GM18511 (cell line): ENCODE measurements around the gene TLR3.
"Not testable (repeated sequence)": the region's sequence is repeated elsewhere in the genome, so short reads cannot be mapped to it uniquely, and the experiment has no call there.

Experiments used
- ATAC-seq: cut with Tn5 transposase; IDR thresholded peaks from one replicate; pipeline ENCODE4 v1.9.1; 2021; ENCODE audit warnings: mild to moderate bottlenecking, moderate library complexity; ENCODE audit not compliant: unreplicated experiment

Gene TLR3

DNA sequence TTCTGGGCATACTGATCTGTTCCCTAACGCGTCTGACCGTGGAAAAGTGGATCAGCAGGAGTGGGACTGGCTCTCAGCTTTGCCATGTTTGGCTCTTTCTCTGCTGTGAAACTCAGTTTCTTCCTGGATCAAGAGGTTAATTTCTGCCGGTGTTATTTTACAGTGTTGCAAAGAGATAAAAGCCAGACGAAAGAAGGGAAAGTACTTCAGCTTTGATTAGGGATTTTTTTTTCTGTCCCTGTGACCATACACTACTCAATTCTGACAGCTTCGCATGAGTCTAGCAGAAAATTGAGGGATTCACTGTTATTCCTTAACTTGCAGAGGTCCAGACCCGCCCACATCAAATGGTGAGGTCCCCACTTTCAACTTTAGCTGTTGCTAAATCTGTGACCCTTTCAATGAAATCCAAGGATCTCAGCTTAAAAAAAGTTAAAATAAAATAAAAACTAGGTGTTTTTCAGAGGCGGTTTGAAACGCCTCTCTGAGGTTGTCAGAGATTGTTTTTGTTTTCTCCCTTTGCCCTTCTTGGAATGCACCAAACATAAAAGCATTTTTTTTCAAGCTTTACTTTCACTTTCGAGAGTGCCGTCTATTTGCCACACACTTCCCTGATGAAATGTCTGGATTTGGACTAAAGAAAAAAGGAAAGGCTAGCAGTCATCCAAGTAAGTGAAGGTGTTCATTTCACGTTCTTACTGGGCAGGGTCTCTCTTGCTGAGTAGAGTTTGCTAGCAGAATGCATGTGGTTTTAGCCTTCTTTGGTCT is at the start of gene TLR3:
Gene TLR3 (plus strand): TSS at position 576 of the 768 bp plus-strand sequence. CDS start 7,464 bp downstream, outside the sequence.
- ATAC-seq: peak; percentile 30

DNA sequence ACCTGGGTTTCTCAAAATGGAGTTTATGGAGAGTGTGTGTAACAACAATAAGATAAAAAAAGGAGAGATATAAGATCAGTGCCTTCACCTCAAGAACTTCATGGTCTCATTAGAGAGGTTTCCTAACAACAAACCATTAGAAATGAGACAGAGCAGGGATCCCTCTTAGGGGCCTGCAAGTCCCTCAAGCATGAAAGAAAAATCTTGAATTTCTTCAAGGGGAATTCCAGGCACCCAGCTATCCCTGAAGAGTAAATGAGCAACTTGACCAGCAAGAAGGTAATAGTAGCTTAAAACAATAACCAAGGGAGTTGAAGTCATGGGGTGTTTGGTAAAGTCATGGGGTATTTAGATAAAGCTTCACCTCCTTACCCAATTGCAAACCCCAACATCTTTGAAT is 49.7 kb upstream of the TLR3 start:
- no peak for ATAC-seq

DNA sequence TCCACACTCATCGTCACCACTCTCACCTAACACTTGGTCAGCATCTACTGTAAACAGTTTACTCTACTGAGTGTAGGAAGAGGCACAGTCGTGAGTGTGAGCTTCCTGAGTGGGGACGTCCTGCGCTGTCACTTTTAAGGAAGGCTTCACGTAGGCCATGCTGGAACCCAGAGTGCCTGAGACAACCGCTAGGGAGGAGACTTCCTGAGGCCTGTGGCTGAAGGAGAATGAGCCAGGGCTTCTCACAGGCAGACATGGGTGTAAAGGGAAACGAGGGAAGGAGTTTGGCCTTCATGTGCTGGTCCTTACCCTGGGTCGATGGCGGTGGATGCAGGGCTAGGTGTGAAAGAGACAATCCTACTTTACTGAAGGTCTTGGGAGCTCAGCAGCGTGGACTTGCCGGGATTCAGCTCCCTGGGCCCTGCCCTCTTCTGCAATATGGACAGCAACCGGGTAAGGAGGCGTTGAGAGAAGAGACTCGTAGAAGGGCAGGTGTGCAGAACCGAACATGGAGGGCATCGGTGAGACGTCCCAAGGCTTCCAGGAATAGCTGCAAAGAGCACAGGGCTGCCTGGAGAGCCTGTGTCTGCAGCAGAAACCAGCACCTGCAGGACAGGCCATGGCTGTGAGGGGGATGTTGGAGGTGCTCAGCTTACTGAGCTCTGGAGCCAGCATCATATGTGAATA is 48.7 kb upstream of the TLR3 start:
- no peak for ATAC-seq

DNA sequence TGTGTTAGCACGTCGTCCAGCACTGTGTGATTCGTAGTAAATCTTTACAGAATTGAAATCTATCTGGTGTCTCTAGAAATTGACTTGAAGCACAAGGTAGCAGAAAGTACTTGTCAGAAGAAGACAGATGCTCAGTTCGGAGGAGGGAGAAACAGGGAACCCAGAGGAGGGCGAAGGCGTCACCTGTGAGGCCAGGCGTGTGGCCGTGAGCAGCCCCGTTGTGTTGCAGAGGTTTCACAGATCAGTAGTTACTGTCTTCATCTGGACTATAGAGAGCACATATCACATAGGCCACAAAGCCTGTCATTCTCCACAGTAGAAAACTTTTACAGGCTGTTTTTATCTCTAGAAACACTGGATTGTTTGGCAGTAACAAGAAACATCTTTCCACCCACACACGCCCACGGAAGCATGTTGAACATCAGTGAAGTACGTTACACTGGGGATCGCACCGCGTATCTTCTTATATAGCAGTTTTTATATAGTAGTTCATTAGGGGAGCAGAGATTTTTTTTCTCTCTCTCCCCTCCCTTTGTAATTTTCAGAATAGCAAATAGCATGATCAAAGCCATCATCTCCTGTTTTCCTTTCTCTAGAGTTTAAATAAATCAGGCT is 48.1 kb upstream of the TLR3 start:
- ATAC-seq: no peak

DNA sequence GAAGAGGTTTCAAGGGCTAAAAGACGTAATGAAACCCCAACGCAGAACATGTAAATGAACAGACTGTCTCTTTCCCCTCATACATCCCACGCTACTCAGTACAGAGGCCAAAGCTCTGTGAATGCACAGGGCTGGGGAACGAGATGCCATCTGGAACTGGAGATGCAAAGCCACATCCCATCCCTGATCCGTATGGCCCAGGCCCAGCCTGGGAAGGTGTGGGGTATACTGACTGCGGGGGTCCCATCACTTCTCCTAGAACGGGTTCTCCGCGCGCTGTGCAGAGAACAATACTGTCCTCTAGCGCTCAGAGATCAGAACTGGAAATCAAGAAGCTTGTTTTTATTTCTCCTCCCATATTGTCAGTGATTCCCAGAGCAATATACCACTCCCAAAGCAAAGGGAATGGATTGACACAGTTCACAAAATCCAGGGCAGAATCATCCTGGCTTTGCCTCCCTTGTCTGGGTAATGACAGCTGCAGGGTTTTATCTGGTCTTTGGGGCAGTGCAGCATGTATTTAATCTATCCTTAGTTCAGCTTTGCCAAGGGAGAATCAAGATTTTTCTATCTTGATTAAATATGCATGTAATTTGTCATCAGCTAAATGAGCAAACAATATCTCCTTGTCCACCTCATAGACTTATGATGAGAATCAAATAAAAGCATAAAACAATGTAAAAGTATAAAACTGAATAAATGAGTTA is 47.3 kb upstream of the TLR3 start:
- no peak for ATAC-seq

DNA sequence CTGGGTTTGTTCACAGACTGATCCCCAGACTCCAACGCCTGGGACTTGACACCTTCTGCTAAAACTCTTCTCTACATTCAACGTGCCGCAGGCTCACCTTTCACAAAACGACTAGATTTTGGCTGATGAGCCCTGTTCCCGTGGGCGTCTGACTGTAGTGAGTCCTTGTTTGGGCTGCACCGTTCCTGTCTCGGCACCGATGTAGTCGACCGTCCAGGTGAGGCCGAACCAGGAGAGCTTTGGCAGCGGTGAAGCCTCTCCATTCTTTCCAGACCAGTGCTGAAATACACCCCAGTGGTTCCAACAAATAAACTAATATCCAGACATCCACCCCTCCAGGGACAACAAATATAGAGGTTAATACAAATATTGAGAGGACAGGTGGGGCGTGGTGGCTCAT is 45.0 kb upstream of the TLR3 start:
- ATAC-seq: no peak

DNA sequence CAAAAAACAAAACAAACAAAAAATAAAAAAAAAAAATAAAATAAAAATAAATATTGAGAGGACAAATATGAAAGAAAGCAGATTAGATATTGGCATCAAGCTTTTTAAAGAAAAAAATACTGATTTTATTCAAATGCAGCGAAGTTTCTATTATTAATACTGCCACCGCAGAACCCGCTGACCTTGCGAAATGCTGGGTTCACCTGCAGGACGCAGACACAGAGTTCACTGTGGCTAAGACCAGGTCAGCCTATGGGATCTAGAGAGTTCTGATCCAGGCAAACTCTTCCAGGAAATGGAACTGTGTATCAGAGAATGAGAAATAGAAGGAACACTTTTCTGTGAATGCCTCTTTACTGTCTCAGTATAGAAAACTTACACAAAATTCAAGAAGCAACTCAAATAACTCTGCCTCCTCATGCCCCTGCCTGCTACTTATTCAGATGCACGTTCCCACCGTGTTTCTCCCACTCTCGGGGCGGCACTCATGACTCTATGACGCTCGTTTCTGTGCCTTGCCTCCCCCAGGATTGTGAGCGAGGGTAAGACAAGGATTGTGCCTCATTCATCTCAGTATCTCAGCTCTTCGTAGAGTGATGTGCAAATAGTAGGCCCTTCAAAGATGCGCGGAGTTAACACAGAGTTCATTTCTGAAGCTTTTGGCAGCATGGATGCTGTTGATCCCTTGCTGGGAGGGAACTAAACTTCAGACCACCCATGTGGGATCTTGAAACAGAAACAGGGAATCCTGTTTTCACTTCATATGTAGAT is 44.1 kb upstream of the TLR3 start:
- ATAC-seq: no peak

DNA sequence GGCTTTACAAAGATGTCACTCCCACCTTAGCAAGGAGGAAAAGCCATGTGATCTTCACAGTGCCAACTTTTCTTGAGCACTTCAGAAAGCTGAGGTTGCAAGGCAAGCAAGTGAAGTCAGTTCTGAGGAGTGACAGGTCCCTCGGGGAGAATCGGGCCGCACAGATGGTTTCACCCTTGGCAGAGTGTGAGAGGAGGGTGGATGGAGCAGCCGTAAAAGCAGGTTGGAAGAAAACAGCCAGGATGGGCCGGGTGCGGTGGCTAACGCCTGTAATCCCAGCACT is 43.6 kb upstream of the TLR3 start:
- ATAC-seq: no peak

DNA sequence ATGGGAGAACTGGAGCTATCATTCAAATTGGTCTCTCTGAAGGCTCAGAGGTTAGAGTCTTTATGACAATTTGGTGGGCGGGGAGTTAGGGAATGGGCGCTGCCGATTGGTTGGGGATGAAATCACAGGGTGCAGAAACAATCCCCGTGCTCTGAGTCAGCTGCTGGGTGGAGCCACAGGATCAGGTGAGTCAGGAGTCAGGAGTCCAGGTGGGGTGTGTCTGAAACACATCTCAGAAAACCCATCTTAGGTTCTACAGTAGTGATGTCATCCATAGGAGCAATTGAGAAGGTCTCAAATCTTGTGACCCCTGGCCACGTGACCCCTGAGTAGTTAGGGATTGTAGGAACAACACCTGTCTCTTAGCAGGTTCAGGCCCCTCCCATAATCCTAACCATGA is 41.6 kb upstream of the TLR3 start:
- ATAC-seq: no peak

DNA sequence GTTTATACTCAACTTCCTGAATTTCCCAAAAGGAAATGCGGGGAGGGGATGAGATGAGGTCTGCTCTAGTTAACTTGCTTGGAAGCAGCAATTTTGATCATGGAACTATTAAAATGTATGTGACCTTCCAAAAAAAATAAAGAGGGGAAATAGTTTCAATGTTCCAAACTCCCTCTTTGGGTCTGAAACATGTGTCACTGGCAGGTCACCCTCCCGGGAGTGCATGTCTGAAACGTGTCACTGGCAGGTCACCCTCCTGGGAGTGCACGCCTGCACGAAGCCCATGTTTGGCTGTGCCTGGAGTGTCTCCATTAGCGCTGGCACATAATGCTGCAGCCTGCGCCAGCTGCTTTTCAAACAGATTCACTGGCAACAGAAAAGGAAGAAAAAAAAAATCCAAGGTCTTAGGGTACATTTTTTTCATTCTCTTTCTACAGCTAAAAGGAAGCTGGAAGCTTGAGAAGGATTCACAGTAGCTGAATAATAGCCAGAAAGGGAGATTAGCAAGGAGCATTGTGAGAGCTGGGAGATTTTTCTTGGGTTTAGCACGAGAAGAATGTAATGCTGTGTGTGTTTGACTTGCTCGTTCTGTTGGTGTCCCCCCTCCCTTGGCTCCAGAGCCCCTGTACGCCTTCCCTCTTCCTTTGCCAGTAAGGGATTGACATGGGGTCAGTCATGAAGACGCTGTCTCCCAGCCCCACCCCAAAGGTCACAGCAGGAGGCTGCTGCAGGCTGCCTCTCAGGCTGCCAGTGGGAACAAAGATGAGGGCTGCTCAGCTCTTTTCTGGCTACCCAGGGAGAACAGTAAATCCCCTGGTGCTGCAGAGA is 39.2 kb upstream of the TLR3 start:
- ATAC-seq: no peak

DNA sequence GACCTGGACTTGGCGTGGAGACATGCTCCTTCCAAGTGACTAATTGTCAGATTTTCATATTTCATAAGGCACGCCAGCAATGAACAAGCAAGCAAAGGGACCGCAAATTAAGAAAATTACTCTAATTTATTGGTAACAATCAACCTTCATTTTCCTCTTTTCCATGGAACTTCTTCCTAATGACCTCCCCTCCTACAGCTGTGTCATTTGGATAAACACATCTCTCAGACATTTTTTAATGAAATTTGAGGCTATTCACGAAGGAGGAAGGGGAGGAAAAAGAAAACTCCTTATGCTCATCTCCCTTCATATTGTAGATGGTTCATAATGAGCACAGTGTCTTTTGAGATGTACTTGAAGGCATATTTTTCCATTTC is 38.6 kb upstream of the TLR3 start:
- ATAC-seq: no peak

DNA sequence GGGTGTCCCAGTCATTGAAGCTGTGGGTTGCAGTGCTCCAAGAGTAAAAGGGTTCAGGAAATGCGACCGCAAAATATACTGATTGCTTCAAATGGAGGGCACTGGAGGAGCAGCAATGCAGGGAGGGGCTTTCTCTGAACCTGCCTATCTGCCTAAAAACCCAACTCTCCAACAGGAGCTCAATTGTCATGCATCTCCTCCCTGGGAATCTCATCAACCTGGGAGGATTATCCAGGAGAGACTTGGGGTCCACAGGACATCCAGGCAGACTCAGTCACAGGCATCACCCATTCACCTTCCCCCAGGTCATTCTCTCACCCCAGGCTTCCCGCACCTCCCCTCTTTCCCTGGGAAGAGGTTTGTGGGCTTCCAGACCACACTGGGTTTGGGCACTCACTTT is 38.2 kb upstream of the TLR3 start:
- no peak for ATAC-seq

DNA sequence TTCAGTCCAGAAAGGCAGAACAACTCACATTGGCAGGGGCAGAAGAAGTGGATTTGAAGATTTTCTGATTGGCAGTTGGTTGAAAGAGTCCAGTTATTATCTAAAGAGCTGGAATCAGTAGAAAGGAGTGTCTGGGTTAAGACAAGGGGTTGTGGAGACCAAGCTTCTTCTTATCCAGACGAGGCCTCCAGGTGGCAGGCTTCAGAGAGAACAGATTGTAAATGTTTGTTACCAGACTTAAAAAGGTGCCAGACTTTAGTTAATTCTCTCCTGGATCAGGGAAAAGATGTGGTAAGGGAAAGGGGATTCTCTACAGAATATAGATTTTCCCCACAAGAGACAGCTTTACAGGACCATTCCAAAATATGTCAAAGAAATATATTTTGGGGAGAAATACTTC is 36.7 kb upstream of the TLR3 start:
- no peak for ATAC-seq

DNA sequence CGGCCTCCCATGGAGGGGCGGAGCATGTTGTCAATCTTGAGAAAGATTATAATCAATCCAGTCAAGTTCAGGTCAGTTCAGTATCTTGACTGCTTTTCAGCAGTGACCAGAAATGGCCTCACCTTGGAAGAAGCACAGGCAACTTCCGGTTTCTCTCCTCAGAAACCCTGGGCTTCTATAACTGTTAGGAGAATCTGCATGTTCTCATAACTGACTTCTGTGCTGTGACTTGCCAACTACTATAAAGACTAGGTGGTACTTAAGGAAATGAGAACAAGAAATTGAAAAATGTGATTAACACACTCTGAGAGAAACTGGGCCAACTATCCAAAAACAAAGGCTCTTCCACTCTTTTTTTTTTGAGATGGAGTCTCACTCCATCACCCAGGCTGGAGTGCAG is 35.9 kb upstream of the TLR3 start:
- ATAC-seq: no peak

DNA sequence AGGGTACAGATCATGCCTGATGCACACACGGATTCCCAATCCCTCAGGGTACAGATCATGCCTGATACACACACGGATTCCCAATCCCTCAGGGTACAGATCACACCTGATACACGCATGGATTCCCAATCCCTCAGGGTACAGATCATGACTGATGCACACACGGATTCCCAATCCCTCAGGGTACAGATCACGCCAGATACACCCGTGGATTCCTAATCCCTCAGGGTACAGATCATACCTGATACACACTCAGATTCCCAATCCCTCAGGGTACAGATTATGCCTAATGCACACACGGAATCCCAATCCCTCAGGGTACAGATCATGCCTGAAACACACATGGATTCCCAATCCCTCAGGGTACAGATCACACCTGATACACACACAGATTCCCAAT is 34.3 kb upstream of the TLR3 start:
- ATAC-seq: not testable (repeated sequence)

DNA sequence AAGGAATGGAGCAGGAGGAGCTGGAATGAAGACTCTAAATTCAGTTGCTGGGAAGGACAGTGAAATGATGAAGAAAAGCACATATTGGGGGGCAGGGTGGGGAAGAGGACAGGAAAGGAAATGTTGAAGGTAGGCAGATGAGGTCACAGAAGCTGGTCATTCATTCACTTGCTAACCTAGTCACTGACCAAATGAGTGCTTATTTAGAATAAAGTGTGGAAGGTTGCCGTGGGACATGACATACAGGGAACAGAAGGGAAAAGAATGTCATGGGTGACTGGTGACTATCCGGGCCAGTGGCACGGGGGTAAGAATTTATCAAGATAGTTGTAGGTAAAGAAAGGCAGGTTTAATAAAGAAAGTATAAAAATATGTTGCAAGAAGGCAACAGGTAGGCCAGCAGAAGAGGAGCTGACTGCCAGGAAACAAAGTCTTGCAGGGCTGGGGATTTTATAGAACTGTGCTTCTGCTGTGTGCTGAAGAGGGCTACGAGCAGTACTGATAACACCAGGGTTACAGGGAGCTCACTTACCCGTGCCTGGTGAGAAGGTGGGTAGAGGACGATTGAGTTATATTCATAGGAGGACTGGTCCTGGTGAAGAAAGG is 31.9 kb upstream of the TLR3 start:
- ATAC-seq: no peak

DNA sequence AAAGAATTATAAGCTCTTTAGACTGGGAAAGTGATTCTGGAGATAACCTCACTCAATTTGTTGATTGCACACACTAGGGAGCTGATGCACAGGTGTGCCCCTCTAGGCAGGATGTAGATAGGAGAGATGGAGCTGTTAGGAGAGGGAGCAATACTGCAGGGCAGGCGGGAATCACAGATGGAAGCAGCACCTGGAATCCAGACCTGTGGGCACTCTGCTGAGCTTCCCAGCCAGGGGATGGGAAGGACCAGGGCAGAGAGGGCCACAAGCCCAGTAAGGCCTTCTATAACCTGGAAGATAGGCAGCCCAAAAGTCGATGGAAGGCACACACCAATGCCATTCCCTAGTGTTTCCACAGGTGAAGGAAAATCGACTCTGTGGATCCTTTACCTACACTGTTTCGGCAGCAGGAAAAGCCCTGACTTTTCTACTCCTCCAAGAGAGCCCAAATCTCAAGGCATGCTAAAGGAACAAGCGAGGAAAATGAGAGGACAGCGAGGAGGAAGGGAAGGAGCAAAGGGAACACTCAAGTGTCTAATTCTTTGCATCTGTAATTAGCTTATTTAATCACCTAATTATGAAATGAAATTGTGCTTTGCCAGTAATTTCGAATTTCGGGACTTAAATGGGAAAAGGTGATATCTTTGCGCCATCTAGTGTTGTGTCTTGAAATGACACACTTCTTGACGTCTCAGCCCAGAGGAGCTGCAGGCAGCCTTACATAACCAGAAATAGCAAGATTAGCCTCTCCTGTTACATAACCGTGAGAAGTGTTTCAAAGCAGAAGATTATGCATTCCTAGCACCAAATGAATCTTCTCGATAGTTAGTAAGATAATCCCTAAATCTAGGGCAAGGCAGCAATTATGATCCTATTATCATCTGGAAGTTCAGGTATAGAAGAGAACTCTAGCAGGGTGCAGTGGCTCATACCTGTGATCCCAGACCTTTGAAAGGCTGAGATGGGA is 31.0 kb upstream of the TLR3 start:
- peak; percentile 83 for ATAC-seq

DNA sequence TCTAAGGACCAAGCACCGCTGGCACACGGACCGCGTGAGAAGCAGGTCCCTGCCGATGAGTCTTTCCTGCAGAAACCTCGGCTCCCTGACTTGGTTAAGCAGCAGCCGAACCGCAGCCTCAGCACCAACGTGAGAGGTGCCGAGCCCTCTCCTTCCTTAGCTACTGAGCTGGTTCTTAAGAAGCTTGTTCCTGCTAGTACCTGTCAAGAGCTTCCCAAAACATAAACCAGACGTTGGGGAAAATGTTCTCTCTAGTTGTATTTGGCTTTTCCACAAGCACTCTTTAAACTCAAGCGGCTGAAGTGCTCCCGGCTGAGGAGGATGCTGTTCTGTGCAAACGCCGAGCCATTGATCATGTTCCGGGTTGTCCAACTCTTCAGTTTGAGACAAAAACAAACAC is 29.3 kb upstream of the TLR3 start:
- no peak for ATAC-seq

DNA sequence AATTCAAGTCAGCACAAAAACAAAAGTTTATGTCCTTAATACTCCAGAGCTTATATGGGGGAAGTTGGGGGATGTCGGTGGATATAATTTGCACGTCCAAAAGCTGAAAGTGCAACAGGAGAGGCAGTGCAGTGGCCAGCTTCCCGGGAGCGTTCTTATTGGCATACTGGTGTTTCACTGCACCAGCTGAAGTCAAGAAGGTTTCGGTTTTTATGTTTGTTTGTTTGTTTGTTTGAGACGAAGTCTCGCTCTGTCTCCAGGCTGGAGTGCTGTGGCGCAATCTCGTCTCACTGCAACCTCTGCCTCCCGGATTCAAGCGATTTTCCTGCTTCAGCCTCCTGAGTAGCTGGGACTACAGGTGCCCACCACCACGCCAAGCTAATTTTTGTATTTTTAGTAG is 28.6 kb upstream of the TLR3 start:
- no peak for ATAC-seq
